Measurements from ENCODE around the gene GSTT2B.
"Not testable (repeated sequence)": the region's sequence is repeated elsewhere in the genome, so short reads cannot be mapped to it uniquely, and the experiment has no call there.

Gene GSTT2B

GRCh38 chr22:23940166-23940565 is 20.8 kb downstream of the GSTT2B start:
- not testable (repeated sequence) for DNase-seq (ENCODE audit: low read depth)

- DNase-seq (ENCODE audit: low read depth): no peak
These were observed 22.0 kb downstream of the GSTT2B start for GRCh38 chr22:23939017-23939357.

- no peak for DNase-seq (ENCODE audit: low read depth)
These were observed 22.5 kb downstream of the GSTT2B start for GRCh38 chr22:23938328-23939016.

DNA sequence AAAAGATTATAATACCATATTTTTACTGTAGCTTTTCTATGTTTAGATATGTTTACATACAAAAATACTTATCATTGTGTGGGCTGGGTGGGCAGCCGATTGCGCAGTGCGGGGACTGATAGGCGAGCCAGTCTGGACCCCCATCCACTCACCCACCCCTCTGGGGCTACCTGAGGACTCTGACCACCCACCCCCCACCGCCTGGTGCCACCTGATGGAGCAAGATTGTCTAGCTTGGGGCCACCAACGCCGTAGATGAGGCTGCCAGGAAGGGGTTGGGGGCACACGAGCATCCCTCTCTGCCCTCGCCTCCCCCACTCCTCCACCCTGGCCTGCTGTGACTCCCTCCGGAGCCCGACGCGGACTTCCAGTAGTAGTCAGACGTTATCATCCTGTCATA is 34.4 kb downstream of the GSTT2B start:
- DNase-seq (ENCODE audit: low read depth): no peak

GRCh38 chr22:23925020-23925606 is 35.9 kb downstream of the GSTT2B start:
- no peak for DNase-seq (ENCODE audit: low read depth)

- no peak for DNase-seq (ENCODE audit: low read depth)
These were observed 38.1 kb downstream of the GSTT2B start for GRCh38 chr22:23922921-23923320.

- not testable (repeated sequence) for DNase-seq (ENCODE audit: low read depth)
These were observed 39.3 kb downstream of the GSTT2B start for GRCh38 chr22:23921586-23922201.

GRCh38 chr22:23920267-23920611 is 40.8 kb downstream of the GSTT2B start:
- not testable (repeated sequence) for DNase-seq (ENCODE audit: low read depth)

DNA sequence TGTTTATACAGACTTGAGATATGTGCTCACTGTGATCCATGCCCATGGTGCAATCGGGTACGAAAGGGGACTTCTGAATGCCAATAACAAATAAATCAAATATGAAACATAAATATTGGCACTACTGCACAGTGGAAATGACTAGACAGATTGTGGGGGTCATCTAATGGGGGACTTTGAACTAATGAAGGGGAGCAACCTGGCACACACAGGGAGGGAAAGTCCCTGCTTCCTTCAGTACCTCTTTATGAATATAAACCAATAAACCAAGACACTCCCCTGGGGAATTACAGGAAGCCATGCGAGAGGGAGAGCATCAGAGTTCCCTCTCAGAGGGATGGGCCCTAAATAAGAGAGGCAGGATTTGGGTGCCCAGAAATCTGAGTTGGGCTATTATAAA is 45.7 kb downstream of the GSTT2B start:
- no peak for DNase-seq (ENCODE audit: low read depth)

- DNase-seq (ENCODE audit: low read depth): peak; percentile 99
These were observed 47.2 kb downstream of the GSTT2B start for GRCh38 chr22:23913661-23914353.

- no peak for DNase-seq (ENCODE audit: low read depth)
These were observed 47.7 kb downstream of the GSTT2B start for GRCh38 chr22:23913306-23913660.

- DNase-seq (ENCODE audit: low read depth): no peak
These were observed 48.6 kb downstream of the GSTT2B start for GRCh38 chr22:23912293-23912903.

- no peak for DNase-seq (ENCODE audit: low read depth)
These were observed 49.5 kb downstream of the GSTT2B start for GRCh38 chr22:23911318-23911980.

DNA sequence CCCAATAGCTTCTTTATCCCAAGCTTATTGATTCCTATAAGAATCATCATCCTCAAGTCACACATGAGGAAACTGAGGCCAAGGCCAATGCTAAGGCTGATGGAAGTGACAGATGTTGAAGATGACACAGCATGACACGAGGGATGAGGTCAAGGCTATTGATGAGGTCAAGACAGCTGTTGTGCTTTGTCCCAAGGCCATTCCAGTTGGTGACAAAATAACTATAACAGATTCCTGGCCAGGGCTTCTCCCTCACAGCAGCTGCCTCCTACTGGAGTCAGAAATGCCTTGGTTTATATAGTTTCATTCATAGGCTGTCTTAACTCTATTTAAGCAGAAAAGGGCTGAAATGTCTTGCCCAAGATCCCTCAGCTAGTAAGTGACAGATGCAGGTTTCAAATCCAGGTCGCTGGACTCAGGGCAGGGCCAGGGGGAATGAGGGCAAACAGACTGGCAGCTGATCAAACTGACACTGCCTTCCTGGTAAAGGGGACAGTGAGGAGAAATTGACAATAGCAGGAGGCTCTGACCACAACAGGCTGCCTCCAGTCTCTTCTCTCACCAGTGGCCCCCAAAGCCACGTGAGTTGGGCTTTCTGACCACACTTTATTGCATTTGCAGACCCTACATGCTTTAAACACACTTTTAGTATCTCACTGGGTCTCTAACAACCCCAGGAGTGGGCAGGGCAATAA is 50.4 kb downstream of the GSTT2B start:
- DNase-seq (ENCODE audit: low read depth): no peak

DNA sequence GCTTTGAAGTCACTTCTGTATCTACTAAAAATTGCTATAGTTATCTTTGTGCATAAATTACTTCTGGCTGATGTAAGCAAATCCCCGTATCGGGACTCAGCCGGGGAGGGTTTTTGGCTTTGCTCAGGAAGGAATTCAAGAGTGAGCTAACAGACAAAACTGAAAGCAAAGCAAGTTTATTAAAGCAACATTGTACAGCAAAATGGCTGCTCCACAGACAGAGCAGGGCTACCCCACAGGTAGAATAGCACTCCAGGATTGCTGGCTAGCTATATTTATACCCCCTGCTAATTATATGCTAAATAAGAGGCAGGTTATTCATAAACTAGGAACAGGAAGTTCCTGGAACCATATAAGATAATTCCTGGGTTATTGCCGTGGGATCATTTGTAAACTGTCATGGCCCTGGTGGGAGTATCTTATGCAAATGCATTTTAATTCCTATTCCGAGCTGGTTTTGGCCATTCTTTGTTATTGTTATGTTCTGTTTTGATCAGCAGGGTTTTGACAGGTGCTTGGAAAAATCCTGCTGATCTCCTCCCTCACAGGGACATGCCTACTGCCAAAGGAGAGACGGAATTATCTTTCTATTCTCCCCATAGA is 51.6 kb downstream of the GSTT2B start:
- no peak for DNase-seq (ENCODE audit: low read depth)

GRCh38 chr22:23908587-23909205 is 52.3 kb downstream of the GSTT2B start:
- no peak for DNase-seq (ENCODE audit: low read depth)

DNA sequence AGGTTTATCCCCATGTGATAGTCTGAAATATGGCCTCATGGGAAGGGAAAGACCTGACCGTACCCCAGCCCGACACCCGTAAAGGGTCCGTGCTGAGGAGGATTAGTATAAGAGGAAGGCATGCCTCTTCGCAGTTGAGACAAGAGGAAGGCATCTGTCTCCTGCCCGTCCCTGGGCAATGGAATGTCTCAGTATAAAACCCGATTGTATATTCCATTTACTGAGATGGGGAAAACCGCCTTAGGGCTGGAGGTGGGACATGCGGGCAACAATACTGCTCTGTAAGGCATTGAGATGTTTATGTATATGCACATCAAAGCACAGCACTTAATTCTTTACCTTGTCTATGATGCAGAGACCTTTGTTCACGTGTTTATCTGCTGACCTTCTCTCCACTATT is 53.6 kb downstream of the GSTT2B start:
- DNase-seq (ENCODE audit: low read depth): not testable (repeated sequence)
